Mesenchymal stem cell (in vitro differentiated cells and primary cell): Measurements from ENCODE around the gene FAM20B.
A peak's percentile ranks its signal among the peaks of the same experiment; 100 is the strongest.

Experiments
- DNase-seq: peaks from one replicate; pipeline ENCODE4 v3.0.0-alpha.2; 2013
- H2AFZ ChIP-seq: one replicate; pipeline ENCODE4 v1.6.1; 2013; ENCODE audit warnings: low read depth, mild to moderate bottlenecking, control low read depth, inconsistent platforms, low read length, moderate library complexity
- H2AK5ac ChIP-seq: 2 replicates; pipeline ENCODE4 v1.6.1; 2013; ENCODE audit warnings: low read length, moderate library complexity, mild to moderate bottlenecking, inconsistent platforms; ENCODE audit not compliant: severe bottlenecking
- H2BK120ac ChIP-seq: one replicate; pipeline ENCODE4 v1.6.1; 2013; ENCODE audit warnings: low read depth, mild to moderate bottlenecking, inconsistent platforms, low read length, moderate library complexity
- H2BK12ac ChIP-seq, 2 experiments: one replicate each; pipeline ENCODE4 v1.6.1; 2013; ENCODE audit warnings: inconsistent platforms in 2 of 2, low read length in 2 of 2, mild to moderate bottlenecking in 2 of 2, moderate library complexity in 2 of 2, control low read depth in 1 of 2
- H2BK15ac ChIP-seq: one replicate; pipeline ENCODE4 v1.6.1; 2013; ENCODE audit warnings: mild to moderate bottlenecking, low read depth, inconsistent platforms; ENCODE audit not compliant: poor library complexity, severe bottlenecking
- H2BK5ac ChIP-seq: 2 replicates; pipeline ENCODE4 v1.6.1; 2013; ENCODE audit warnings: low read depth, mild to moderate bottlenecking, low read length, control low read depth, inconsistent platforms; ENCODE audit not compliant: poor library complexity, severe bottlenecking
- H3K14ac ChIP-seq, 2 experiments: one replicate each; pipeline ENCODE4 v1.6.1; 2013; ENCODE audit warnings: inconsistent platforms in 2 of 2, low read length in 2 of 2, control low read depth in 1 of 2, mild to moderate bottlenecking in 1 of 2, moderate library complexity in 1 of 2
- H3K18ac ChIP-seq, 2 experiments: one replicate each; pipeline ENCODE4 v1.6.1; 2013; ENCODE audit warnings: inconsistent platforms in 2 of 2, low read length in 2 of 2, control low read depth in 1 of 2, low read depth in 1 of 2, mild to moderate bottlenecking in 1 of 2
- H3K23ac ChIP-seq, 2 experiments: one replicate each; pipeline ENCODE4 v1.6.1; 2013; ENCODE audit warnings: inconsistent platforms in 2 of 2, low read length in 2 of 2, mild to moderate bottlenecking in 2 of 2, moderate library complexity in 2 of 2, control low read depth in 1 of 2
- H3K27ac ChIP-seq: 2 replicates; pipeline ENCODE4 v1.5.1; 2013; ENCODE audit warnings: mild to moderate bottlenecking, moderate library complexity, low read length, control low read depth, inconsistent platforms; ENCODE audit not compliant: poor library complexity, severe bottlenecking
- H3K27me3 ChIP-seq, 2 experiments: 2 replicates each; pipeline versions ENCODE4 v1.6.1 to v1.7.0; 2013; ENCODE audit warnings: low read length in 2 of 2, mild to moderate bottlenecking in 2 of 2, moderate library complexity in 2 of 2, control low read depth in 1 of 2, inconsistent platforms in 1 of 2; ENCODE audit not compliant: control insufficient read depth in 1 of 2, insufficient read depth in 1 of 2
- H3K36me3 ChIP-seq, 2 experiments: 2 replicates each; pipeline versions ENCODE4 v1.6.1 to v1.7.0; 2013; ENCODE audit warnings: low read length in 2 of 2, control low read depth in 1 of 2, inconsistent platforms in 1 of 2, low read depth in 1 of 2, mild to moderate bottlenecking in 1 of 2; ENCODE audit not compliant: insufficient read depth in 2 of 2, control insufficient read depth in 1 of 2
- H3K4ac ChIP-seq, 2 experiments: one replicate each; pipeline ENCODE4 v1.6.1; 2013; ENCODE audit warnings: inconsistent platforms in 2 of 2, low read length in 2 of 2, mild to moderate bottlenecking in 2 of 2, moderate library complexity in 2 of 2, control low read depth in 1 of 2, low read depth in 1 of 2
- H3K4me1 ChIP-seq: 2 replicates; pipeline ENCODE4 v1.6.1; 2013; ENCODE audit warnings: low read depth, low read length, control low read depth; ENCODE audit not compliant: control insufficient read depth, insufficient read depth
- H3K4me2 ChIP-seq: 2 replicates; pipeline ENCODE4 v1.6.1; 2013; ENCODE audit warnings: low read length, mild to moderate bottlenecking, inconsistent platforms; ENCODE audit not compliant: poor library complexity, severe bottlenecking
- H3K4me3 ChIP-seq, 2 experiments: 2 replicates each; pipeline versions ENCODE4 v1.5.1 to v1.7.0; 2013; ENCODE audit warnings: low read length in 2 of 2, mild to moderate bottlenecking in 2 of 2, control low read depth in 1 of 2, low read depth in 1 of 2; ENCODE audit not compliant: insufficient read depth in 1 of 2
- H3K79me1 ChIP-seq: replicated peaks from 2 replicates; pipeline ENCODE4 v1.6.1; 2013; ENCODE audit warnings: mild to moderate bottlenecking, control low read depth, low read length, inconsistent platforms; ENCODE audit not compliant: poor library complexity, severe bottlenecking
- H3K9ac ChIP-seq: 2 replicates; pipeline ENCODE4 v1.7.0; 2013; ENCODE audit warnings: mild to moderate bottlenecking, low read length, moderate library complexity
- H3K9me3 ChIP-seq: 2 replicates; pipeline ENCODE4 v1.7.0; 2013; ENCODE audit warnings: mild to moderate bottlenecking, low read length; ENCODE audit not compliant: control insufficient read depth
- H4K8ac ChIP-seq: one replicate; pipeline ENCODE4 v1.6.1; 2013; ENCODE audit warnings: inconsistent platforms, mild to moderate bottlenecking, low read length, moderate library complexity
- H4K91ac ChIP-seq: one replicate; pipeline ENCODE4 v1.6.1; 2013; ENCODE audit warnings: mild to moderate bottlenecking, low read length, inconsistent platforms
- WGBS: methylation state at CpG from one replicate; pipeline ENCODE4 v1.1.7; 2013; ENCODE audit warnings: mixed read lengths; 5-methylcytosine and 5-hydroxymethylcytosine counted together

FAM20B gene

DNA sequence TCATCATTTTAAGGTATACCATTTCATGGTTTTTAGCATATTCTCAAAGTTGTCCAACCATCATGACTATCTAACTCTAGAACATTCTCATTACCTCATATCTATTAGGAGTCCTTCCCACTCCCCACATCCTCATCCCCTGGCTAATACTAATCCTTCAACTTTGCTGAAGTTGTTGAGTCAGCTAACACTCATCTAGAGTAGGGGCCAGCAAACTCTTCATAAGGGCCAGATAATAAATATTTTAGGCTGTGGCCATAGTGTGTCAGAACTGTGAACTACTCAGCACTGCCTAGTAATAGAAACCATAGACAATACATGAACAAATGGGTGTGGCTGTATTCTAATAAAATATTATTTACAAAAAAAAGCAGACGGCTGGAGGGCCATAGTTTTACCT lies 99.2 kb downstream of the FAM20B start:
- Histone ChIP-seq H2BK120ac (no peak overlapping the region), H3K9me3 (no peaks in the 10 kb centered on the region), H4K8ac (no peak overlapping the region), H3K4me3 (no peak overlapping the region), H3K4ac (no peak overlapping the region), H3K36me3 (peaks cover 40 to 85% of the 10 kb centered on the region in 2 experiments), H2BK5ac (no peak overlapping the region), H3K14ac (no peak overlapping the region), H3K27me3 (no peaks in the 10 kb centered on the region), H2AFZ (no peak overlapping the region), H3K4me2 (no peak overlapping the region), H3K27ac (no peak overlapping the region), H3K9ac (peak overlapping the region; percentile 62), H3K23ac (no peak overlapping the region), H2BK12ac (no peak overlapping the region), H2BK15ac (no peak overlapping the region), H3K4me1 (peaks cover 12% of the 10 kb centered on the region), H3K79me1 (peaks cover 4% of the 10 kb centered on the region), H4K91ac (no peak overlapping the region), H3K18ac (no peak overlapping the region), H2AK5ac (no peak overlapping the region)
- DNase-seq: no peak
- WGBS: no CpG with 5 or more reads among the region's 1 CpG
